ENCODE data around the gene EVA1C. TPM values are rescaled to one million over a fixed set of nuclear protein-coding genes. Genes with fewer than 3 reads are reported as not detected.

The EVA1C gene
- total RNA-seq, 3 donors from 2014 or later: 12.8 to 15.3 (median 14.7) TPM

DNA sequence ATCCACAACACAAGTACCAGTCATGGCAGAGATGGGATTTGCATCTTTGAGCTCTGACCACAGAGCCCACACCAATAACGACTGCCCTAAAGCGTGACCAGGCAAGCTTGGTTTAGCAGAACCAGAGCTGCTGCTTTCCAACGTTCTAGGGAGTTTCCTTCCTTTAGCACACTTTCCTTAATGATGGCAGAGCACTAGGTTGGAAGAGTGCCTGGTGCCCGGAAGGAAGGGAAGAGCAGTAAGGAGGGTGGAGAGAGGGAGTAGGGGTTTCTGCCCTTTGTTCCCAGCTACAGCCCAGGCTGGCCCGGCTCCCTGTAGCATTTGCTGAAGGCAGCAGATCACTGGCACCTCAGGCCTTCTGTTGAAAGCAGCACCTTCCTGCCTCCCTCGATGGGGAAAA is 6.1 kb upstream of the EVA1C start:
- Mint-ChIP-seq H3K36me3 (ENCODE audit: insufficient read depth) (no peaks in the 10 kb centered on the region), H3K4me1 (ENCODE audit: low read depth) (peaks cover 35% of the 10 kb centered on the region), H3K4me3 (no peak overlapping the region), H3K9me3 (no peaks in the 10 kb centered on the region), H3K27me3 (ENCODE audit: low read depth) (no peaks in the 10 kb centered on the region)
- ATAC-seq (no peak), DNase-seq (no peak)

GRCh38 chr21:32410291-32410690 is 2.2 kb upstream of the EVA1C start:
- DNase-seq (no peak), ATAC-seq (no peak)
- Mint-ChIP-seq H3K4me1 (ENCODE audit: low read depth) (peaks cover 52% of the 10 kb centered on the region), H3K9me3 (no peaks in the 10 kb centered on the region), H3K27me3 (ENCODE audit: low read depth) (peaks cover 2% of the 10 kb centered on the region), H3K4me3 (no peak overlapping the region), H3K36me3 (ENCODE audit: insufficient read depth) (no peaks in the 10 kb centered on the region)

- Mint-ChIP-seq H3K27me3 (ENCODE audit: low read depth) (peaks cover 2% of the 10 kb centered on the region), H3K36me3 (ENCODE audit: insufficient read depth) (no peaks in the 10 kb centered on the region), H3K4me1 (ENCODE audit: low read depth) (peaks cover 56% of the 10 kb centered on the region), H3K4me3 (peak overlapping the region; percentile 93), H3K9me3 (no peaks in the 10 kb centered on the region)
- ATAC-seq (no peak), DNase-seq (no peak)
Measured at GRCh38 chr21:32410916-32411315, 1.6 kb upstream of the EVA1C start.

DNA sequence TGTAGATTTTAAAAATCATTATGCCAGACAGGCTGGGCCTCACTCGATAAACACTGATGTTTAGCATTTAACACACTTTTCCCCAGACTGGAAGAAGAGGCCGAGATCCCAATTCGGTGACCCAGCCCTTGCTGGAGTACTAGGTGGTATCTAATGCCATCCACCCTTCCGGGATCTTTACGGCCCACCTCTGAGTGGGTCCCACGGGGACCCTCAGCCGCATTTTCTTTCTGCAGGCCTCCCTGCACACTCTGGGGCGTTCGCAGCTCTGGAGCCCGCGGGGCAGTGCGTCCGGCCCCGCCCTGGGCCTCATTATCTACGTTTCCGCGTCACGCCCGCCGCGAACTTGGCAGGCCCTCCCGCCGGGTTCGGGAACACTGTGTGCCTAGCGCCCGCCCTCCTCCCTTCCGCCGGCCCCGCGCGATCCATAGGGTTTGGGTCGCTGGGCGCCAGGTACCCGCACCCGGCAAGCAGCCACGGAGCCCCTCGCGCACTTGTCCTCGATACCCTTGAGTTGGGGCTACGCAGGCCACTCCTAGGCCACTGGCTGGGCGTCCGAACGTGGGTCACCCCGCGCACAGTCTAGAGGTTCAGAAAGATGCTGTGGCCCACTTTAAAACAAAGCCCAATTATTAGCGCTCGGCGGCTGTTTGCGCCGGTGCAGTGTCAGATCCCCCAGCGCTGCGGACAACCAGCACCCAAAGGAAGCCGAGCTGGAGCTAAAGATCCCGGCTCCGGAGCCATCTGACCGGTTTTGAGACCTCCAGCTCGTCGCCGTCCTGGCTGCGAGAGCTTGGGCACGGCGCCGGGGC is 950 bp upstream of the EVA1C start:
- peaks cover 55% of the 10 kb centered on the region for H3K4me1 Mint-ChIP-seq (ENCODE audit: low read depth)
- DNase-seq (peak; percentile 55), ATAC-seq (peak; percentile 52)
- H3K4me3 Mint-ChIP-seq: peak overlapping the region; percentile 93
- H3K9me3 Mint-ChIP-seq: no peaks in the 10 kb centered on the region
- H3K36me3 Mint-ChIP-seq (ENCODE audit: insufficient read depth): no peaks in the 10 kb centered on the region
- peaks cover 2% of the 10 kb centered on the region for H3K27me3 Mint-ChIP-seq (ENCODE audit: low read depth)

DNA sequence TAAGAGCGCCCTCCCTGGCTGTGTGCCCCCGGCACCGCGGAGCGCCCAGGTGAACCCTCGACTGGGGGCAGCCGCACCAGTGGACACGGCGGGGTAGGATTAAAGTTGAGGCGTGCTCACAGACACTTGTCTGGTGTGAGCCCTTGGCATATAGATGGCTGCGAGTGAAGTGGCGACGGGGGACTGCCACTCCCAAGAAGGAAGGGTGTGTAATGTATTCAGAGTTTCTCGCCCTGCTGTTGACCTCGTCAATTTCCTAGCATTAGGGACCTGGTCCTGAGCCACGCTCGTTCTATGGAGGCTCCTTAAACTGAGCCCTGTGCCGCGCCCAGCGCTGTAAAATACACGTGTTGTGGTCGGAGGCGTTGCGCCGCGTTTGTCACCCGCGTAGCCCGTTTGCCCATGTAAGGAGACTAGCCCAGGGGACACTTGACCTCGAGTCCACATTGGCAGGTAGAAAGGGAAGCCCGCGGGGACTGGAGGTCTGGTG is 554 bp downstream of the EVA1C start:
- ATAC-seq: no peak
- H3K9me3 Mint-ChIP-seq: no peaks in the 10 kb centered on the region
- peak overlapping the region; percentile 88 for H3K4me3 Mint-ChIP-seq
- no peak for DNase-seq
- H3K27me3 Mint-ChIP-seq (ENCODE audit: low read depth): peaks cover 2% of the 10 kb centered on the region
- peaks cover 49% of the 10 kb centered on the region for H3K4me1 Mint-ChIP-seq (ENCODE audit: low read depth)
- no peaks in the 10 kb centered on the region for H3K36me3 Mint-ChIP-seq (ENCODE audit: insufficient read depth)

DNA sequence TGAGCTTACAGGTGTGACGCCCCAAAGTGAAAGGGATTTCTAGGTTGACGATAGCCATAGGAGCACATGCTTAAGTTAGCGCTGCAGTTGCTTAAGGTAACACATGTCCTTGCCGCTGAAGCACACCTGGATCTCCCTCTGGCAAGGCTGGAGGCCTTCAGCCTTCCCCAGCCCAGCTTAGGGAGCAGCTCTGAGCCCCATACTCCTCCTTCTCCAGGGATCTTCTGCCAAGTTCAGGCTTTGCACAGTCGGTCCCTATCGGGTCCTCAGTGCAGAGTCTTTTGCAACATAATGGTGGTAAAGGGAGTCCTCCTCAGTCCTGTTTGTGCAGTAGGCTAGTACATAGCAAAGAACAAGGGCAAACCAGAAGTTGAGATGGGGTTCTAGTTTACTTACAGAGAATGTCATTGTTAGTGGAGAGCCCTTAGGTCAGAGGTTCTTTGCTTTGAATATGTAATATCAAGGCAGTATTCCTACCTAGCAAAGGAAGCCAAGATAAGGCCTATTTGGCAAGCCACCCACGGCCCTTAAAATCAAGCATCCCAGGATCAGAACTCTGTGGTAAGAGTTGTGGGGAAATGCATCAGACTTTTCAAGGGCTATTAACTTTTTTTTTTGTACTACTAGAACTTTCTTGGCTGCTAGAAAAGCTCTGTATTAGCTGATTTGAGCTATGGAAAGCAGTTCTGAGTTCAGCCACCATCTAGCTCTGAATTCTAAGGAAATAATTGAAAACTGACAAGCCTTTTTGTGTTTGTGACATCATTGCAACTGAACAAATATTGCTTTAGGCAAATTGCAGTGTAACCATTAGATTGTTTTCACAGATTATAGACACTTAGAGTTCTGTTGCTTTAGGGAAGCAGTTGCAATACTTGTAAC is 1.4 kb downstream of the EVA1C start:
- DNase-seq (no peak), ATAC-seq (no peak)
- Mint-ChIP-seq H3K9me3 (no peaks in the 10 kb centered on the region), H3K27me3 (ENCODE audit: low read depth) (peaks cover 2% of the 10 kb centered on the region), H3K4me3 (peak overlapping the region; percentile 88), H3K4me1 (ENCODE audit: low read depth) (peaks cover 44% of the 10 kb centered on the region), H3K36me3 (ENCODE audit: insufficient read depth) (no peaks in the 10 kb centered on the region)

GRCh38 chr21:32414579-32415358 is 2.3 kb downstream of the EVA1C start:
- Mint-ChIP-seq H3K36me3 (ENCODE audit: insufficient read depth) (no peaks in the 10 kb centered on the region), H3K4me3 (no peak overlapping the region), H3K4me1 (ENCODE audit: low read depth) (peaks cover 39% of the 10 kb centered on the region), H3K27me3 (ENCODE audit: low read depth) (peaks cover 2% of the 10 kb centered on the region), H3K9me3 (no peaks in the 10 kb centered on the region)
- ATAC-seq (no peak), DNase-seq (no peak)

- Mint-ChIP-seq H3K36me3 (ENCODE audit: insufficient read depth) (no peaks in the 10 kb centered on the region), H3K9me3 (no peaks in the 10 kb centered on the region), H3K4me1 (ENCODE audit: low read depth) (peaks cover 32% of the 10 kb centered on the region), H3K27me3 (ENCODE audit: low read depth) (peaks cover 2% of the 10 kb centered on the region), H3K4me3 (no peak overlapping the region)
- no peak for ATAC-seq
- DNase-seq: no peak
Measured at GRCh38 chr21:32415451-32416398, 3.2 kb downstream of the EVA1C start.

DNA sequence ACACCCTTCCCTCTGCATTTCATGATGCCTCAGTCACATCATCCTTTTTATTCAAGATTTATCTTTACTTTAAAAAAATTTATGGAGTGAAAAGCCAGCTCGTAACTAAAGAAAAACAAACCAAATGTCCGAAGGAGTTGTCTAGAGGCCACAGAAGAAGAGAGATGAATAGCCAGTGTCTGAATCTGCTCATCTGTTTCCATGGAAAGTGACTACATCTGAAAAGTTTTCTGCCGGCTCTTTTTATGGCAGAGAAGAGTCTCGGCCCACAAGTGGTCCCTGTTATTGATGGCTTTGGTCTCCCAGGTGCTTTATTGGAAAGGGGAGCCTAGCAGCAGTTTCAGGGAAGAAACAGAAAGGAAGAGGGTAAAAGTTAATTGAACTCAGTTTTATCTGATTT is 5.6 kb downstream of the EVA1C start:
- Mint-ChIP-seq H3K4me3 (no peak overlapping the region), H3K36me3 (ENCODE audit: insufficient read depth) (peaks cover 5% of the 10 kb centered on the region), H3K27me3 (ENCODE audit: low read depth) (no peaks in the 10 kb centered on the region), H3K4me1 (ENCODE audit: low read depth) (peaks cover 21% of the 10 kb centered on the region), H3K9me3 (peaks cover 4% of the 10 kb centered on the region)
- ATAC-seq (no peak), DNase-seq (no peak)

- no peaks in the 10 kb centered on the region for H3K27me3 Mint-ChIP-seq (ENCODE audit: low read depth)
- ATAC-seq (no peak), DNase-seq (no peak)
- peaks cover 8% of the 10 kb centered on the region for H3K36me3 Mint-ChIP-seq (ENCODE audit: insufficient read depth)
- H3K4me1 Mint-ChIP-seq (ENCODE audit: low read depth): peaks cover 1% of the 10 kb centered on the region
- H3K9me3 Mint-ChIP-seq: peaks cover 4% of the 10 kb centered on the region
- no peak overlapping the region for H3K4me3 Mint-ChIP-seq
Measured at GRCh38 chr21:32422064-32422463, 9.6 kb downstream of the EVA1C start.

GRCh38 chr21:32423320-32424190 is 11.0 kb downstream of the EVA1C start:
- peaks cover 8% of the 10 kb centered on the region for H3K36me3 Mint-ChIP-seq (ENCODE audit: insufficient read depth)
- H3K9me3 Mint-ChIP-seq: peaks cover 4% of the 10 kb centered on the region
- H3K4me1 Mint-ChIP-seq (ENCODE audit: low read depth): peaks cover 1% of the 10 kb centered on the region
- no peak for ATAC-seq
- H3K27me3 Mint-ChIP-seq (ENCODE audit: low read depth): no peaks in the 10 kb centered on the region
- H3K4me3 Mint-ChIP-seq: no peak overlapping the region
- DNase-seq: no peak

DNA sequence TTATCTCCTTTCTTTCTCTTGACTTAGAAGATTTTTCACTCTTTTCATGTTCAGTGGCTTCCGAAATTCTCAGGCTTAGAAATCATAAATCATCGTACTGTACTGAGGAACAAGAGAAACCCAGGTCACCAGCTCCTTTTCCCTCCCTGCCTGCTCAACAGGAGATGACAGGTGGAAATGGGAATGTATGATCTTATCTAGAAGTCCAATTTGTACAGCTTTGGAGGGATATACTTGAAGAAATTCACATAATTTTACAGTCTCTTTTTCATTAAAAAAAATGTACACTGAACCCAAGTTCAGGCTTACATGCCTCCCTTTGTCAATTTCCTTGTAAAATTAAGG is 11.7 kb downstream of the EVA1C start:
- ATAC-seq (no peak), DNase-seq (no peak)
- Mint-ChIP-seq H3K4me1 (ENCODE audit: low read depth) (peaks cover 1% of the 10 kb centered on the region), H3K4me3 (no peak overlapping the region), H3K36me3 (ENCODE audit: insufficient read depth) (peaks cover 8% of the 10 kb centered on the region), H3K27me3 (ENCODE audit: low read depth) (no peaks in the 10 kb centered on the region), H3K9me3 (peaks cover 4% of the 10 kb centered on the region)

GRCh38 chr21:32424674-32425073 is 12.2 kb downstream of the EVA1C start:
- peaks cover 1% of the 10 kb centered on the region for H3K4me1 Mint-ChIP-seq (ENCODE audit: low read depth)
- H3K27me3 Mint-ChIP-seq (ENCODE audit: low read depth): no peaks in the 10 kb centered on the region
- H3K9me3 Mint-ChIP-seq: peaks cover 4% of the 10 kb centered on the region
- H3K4me3 Mint-ChIP-seq: no peak overlapping the region
- no peak for DNase-seq
- no peak for ATAC-seq
- H3K36me3 Mint-ChIP-seq (ENCODE audit: insufficient read depth): peaks cover 8% of the 10 kb centered on the region

All from activated T-cell treated with anti-CD3 and anti-CD28 coated beads, Interleukin-2, amount 50 U/mL, for 4 hours (primary cell).